Measurements from ENCODE around the gene CS.

- peak; percentile 68 for TF ChIP-seq CTCF (conservative IDR thresholded peaks at IDR 0.05; ENCODE audit: low read depth, low read length)
- 0 out of 2 replicates have a peak, but pooled peaks have one; percentile 9 for TF ChIP-seq CHD1 (IDR thresholded peaks at IDR 0.05; ENCODE audit: low read depth, low read length)
- TF ChIP-seq POLR2A (IDR thresholded peaks at IDR 0.05; ENCODE audit: low read depth, low read length): peak; percentile 85
- TF ChIP-seq MAZ (IDR thresholded peaks at IDR 0.05; ENCODE audit: borderline replicate concordance, low read depth, low read length): peak; percentile 9; the same call in 1 of the 2 replicates
- TF ChIP-seq FOS (IDR thresholded peaks at IDR 0.05; ENCODE audit: low read depth, low read length): peak; percentile 49; the same call in 1 of the 2 replicates
- no peak for TF ChIP-seq MAFK (IDR thresholded peaks at IDR 0.05; ENCODE audit: low read depth, low read length)
Observed at GRCh38 chr12:56333679-56334489, 33.8 kb upstream of the CS start, which contains the start of gene PAN2.
